ENCODE data around the gene PCED1A. TPM values are rescaled to one million over a fixed set of nuclear protein-coding genes. Genes with fewer than 3 reads are reported as not detected.

PCED1A gene
- total RNA-seq, 1 experiment from 2014 or later: 27.1 TPM

DNA sequence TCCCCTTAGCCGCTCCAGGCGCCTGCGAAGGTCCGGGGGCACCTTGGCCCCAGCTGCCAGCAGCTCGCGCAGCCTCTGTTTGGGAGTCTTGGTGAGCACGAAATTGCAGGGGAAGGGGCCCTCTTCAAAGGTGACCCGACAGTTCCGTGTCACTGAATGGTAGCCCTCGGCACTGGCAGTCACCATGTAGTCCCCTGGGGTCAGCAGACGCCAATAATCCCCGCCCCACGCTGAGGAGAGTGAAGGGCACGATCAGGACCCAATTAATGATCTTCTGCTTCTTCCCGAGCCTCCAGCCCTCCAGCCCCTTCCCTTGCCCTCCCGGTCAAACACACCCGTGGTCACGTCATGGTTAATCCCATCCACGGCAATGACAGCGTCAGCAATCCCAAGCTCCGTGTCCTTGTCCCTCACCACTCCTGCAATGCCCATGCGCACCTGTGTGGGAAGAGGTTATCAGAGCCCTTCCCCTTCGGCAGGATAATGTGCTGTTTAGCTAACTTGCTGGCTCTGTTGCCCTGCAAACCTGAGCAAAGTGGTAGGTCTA lies 46.2 kb downstream of the PCED1A start:
- TF ChIP-seq, protein P1, sequence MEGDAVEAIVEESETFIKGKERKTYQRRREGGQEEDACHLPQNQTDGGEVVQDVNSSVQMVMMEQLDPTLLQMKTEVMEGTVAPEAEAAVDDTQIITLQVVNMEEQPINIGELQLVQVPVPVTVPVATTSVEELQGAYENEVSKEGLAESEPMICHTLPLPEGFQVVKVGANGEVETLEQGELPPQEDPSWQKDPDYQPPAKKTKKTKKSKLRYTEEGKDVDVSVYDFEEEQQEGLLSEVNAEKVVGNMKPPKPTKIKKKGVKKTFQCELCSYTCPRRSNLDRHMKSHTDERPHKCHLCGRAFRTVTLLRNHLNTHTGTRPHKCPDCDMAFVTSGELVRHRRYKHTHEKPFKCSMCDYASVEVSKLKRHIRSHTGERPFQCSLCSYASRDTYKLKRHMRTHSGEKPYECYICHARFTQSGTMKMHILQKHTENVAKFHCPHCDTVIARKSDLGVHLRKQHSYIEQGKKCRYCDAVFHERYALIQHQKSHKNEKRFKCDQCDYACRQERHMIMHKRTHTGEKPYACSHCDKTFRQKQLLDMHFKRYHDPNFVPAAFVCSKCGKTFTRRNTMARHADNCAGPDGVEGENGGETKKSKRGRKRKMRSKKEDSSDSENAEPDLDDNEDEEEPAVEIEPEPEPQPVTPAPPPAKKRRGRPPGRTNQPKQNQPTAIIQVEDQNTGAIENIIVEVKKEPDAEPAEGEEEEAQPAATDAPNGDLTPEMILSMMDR (IDR thresholded peaks at IDR 0.05; ENCODE audit: unreplicated experiment): no peak
- Mint-ChIP-seq H3K4me3 (ENCODE audit: low read depth, unreplicated experiment) (no peak overlapping the region), H3K27ac (ENCODE audit: unreplicated experiment) (no peak overlapping the region), H3K4me1 (ENCODE audit: low read depth, unreplicated experiment) (no peaks in the 10 kb centered on the region), H3K36me3 (ENCODE audit: insufficient read depth, unreplicated experiment) (peaks cover 4% of the 10 kb centered on the region), H3K27me3 (ENCODE audit: unreplicated experiment) (peaks cover 98% of the 10 kb centered on the region), H3K9me3 (ENCODE audit: low read depth, unreplicated experiment) (no peaks in the 10 kb centered on the region)
- CTCF ChIA-PET: no interaction called here
- DNase-seq: no peak
- intact Hi-C loops (cut with micrococcal nuclease; ENCODE audit: unreplicated experiment): no loop called here
- no TSS peak for BruUV-seq (replicated peaks)

DNA sequence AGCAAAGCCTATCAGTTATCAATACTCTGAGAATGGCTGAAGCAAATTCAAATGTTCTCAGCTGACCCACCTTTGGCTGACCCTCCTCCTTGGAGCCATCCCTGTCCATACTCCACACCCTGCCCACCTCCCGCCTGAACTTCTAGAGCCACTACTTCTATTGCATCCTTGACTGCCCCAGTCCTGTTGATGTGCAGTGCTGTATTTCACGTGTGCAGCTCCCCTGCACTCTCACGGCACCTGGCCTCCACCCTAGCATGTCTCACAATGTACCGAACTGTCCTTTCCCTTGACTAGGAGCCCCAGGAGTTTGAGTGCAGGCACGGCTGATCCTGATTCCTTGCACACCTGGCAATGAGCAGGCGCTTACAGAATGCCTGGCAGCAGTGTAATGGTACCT lies 47.0 kb downstream of the PCED1A start:
- Mint-ChIP-seq H3K4me3 (ENCODE audit: low read depth, unreplicated experiment) (no peak overlapping the region), H3K27me3 (ENCODE audit: unreplicated experiment) (peaks cover 98% of the 10 kb centered on the region), H3K9me3 (ENCODE audit: low read depth, unreplicated experiment) (no peaks in the 10 kb centered on the region), H3K4me1 (ENCODE audit: low read depth, unreplicated experiment) (no peaks in the 10 kb centered on the region), H3K27ac (ENCODE audit: unreplicated experiment) (no peak overlapping the region), H3K36me3 (ENCODE audit: insufficient read depth, unreplicated experiment) (peaks cover 4% of the 10 kb centered on the region)
- DNase-seq: no peak
- intact Hi-C loops (cut with micrococcal nuclease; ENCODE audit: unreplicated experiment): no loop called here
- BruUV-seq (replicated peaks): no TSS peak
- CTCF ChIA-PET: no interaction called here
- TF ChIP-seq, protein P1 (IDR thresholded peaks at IDR 0.05; ENCODE audit: unreplicated experiment): no peak

Other genes with a start within 250 kb of the PCED1A start
- gene NOP56, start 188.0 kb downstream of the PCED1A start, total RNA-seq (2022): 303 and 310 TPM in 2 replicates
- gene IDH3B, start 176.4 kb downstream of the PCED1A start, total RNA-seq (2022): 73.6 and 74.8 TPM in 2 replicates
- gene EBF4, start 147.9 kb downstream of the PCED1A start, total RNA-seq (2022): 4.3 and 6.6 TPM in 2 replicates
- 0.14 and 0.29 TPM in 2 replicates for gene CPXM1, start 40.0 kb downstream of the PCED1A start, total RNA-seq (2022)
- not detected in 2 replicates for gene C20orf141, start 25.7 kb downstream of the PCED1A start, total RNA-seq (2022)
- not detected in 2 replicates for gene TMEM239, start 24.3 kb downstream of the PCED1A start, total RNA-seq (2022)
- 22.2 and 25.9 TPM in 2 replicates for gene VPS16, start 90 bp upstream of the PCED1A start, total RNA-seq (2022)
- 30.2 and 33.2 TPM in 2 replicates for gene PTPRA, start 32.8 kb upstream of the PCED1A start, total RNA-seq (2022)
- gene GNRH2, start 203.0 kb upstream of the PCED1A start, total RNA-seq (2022): 0.50 and 1.7 TPM in 2 replicates
- 30.7 and 35.6 TPM in 2 replicates for gene MRPS26, start 205.4 kb upstream of the PCED1A start, total RNA-seq (2022)
- not detected in 2 replicates for gene OXT, start 231.0 kb upstream of the PCED1A start, total RNA-seq (2022)
- gene AVP, start 244.1 kb upstream of the PCED1A start, total RNA-seq (2022): not detected in 2 replicates

Measured in Calu3 (cell line).